ENCODE results near the gene STXBP3. TPM values are rescaled to one million over a fixed set of nuclear protein-coding genes. Genes with fewer than 3 reads are reported as not detected.

The STXBP3 gene
- total RNA-seq, 1 experiment from 2014 or later, result 24.4 TPM

GRCh38 chr1:108824051-108824450 lies 77.6 kb downstream of the STXBP3 start:
- H3K4me1 ChIP-seq (ENCODE audit: insufficient read depth, low read length, poor library complexity, severe bottlenecking), result peaks cover 3% of the 10 kb centered on the region

GRCh38 chr1:108826081-108826635 lies 79.7 kb downstream of the STXBP3 start:
- intact Hi-C loops (cut with micrococcal nuclease; ENCODE audit: unreplicated experiment), result loop anchor here (5.0 kb wide), 1 partner anchor 286 kb away; the partner anchor contains the start of gene ELAPOR1
- Histone ChIP-seq H3K9me3 (ENCODE audit: low read depth, low read length, poor library complexity, severe bottlenecking) (no peaks in the 10 kb centered on the region), H3K4me1 (ENCODE audit: insufficient read depth, low read length, poor library complexity, severe bottlenecking) (peaks cover 3% of the 10 kb centered on the region), H3K4me3 (ENCODE audit: low read depth, low read length, poor library complexity, severe bottlenecking) (no peak overlapping the region), H3K27me3 (replicated peaks; ENCODE audit: insufficient read depth, low read depth, low read length, poor library complexity) (no peaks in the 10 kb centered on the region), H3K27ac (ENCODE audit: low read depth, low read length, poor library complexity, severe bottlenecking) (no peak overlapping the region), H3K36me3 (ENCODE audit: insufficient read depth, low read length, poor library complexity, severe bottlenecking) (no peaks in the 10 kb centered on the region)
- ChIA-PET POLR2A (ENCODE audit: low non-redundant PET) (no interaction called here), CTCF (interaction anchor here (0.7 kb wide), 1 partner anchor 10 kb away, joined by 4 read pairs; no protein-coding TSS in a partner anchor)
- no peak for DNase-seq (ENCODE audit: low spot score)
- TF ChIP-seq CTCF (conservative IDR thresholded peaks at IDR 0.05; ENCODE audit: low read depth, low read length), result no peak
- no peak for TF ChIP-seq EZH2 (IDR thresholded peaks at IDR 0.05; ENCODE audit: borderline replicate concordance, low read depth, low read length, poor library complexity, severe bottlenecking)
- BruUV-seq (replicated peaks), result no TSS peak

More at GRCh38 chr1:108824051-108824450, 77.6 kb downstream of the STXBP3 start:
- Histone ChIP-seq H3K27me3 (replicated peaks; ENCODE audit: insufficient read depth, low read depth, low read length, poor library complexity) (no peaks in the 10 kb centered on the region), H3K27ac (ENCODE audit: low read depth, low read length, poor library complexity, severe bottlenecking) (no peak overlapping the region), H3K36me3 (ENCODE audit: insufficient read depth, low read length, poor library complexity, severe bottlenecking) (no peaks in the 10 kb centered on the region), H3K9me3 (ENCODE audit: low read depth, low read length, poor library complexity, severe bottlenecking) (no peaks in the 10 kb centered on the region), H3K4me3 (ENCODE audit: low read depth, low read length, poor library complexity, severe bottlenecking) (no peak overlapping the region)
- TF ChIP-seq CTCF (conservative IDR thresholded peaks at IDR 0.05; ENCODE audit: low read depth, low read length) (no peak), EZH2 (IDR thresholded peaks at IDR 0.05; ENCODE audit: borderline replicate concordance, low read depth, low read length, poor library complexity, severe bottlenecking) (no peak)
- BruUV-seq (replicated peaks), result no TSS peak
- ChIA-PET POLR2A (ENCODE audit: low non-redundant PET) (no interaction called here), CTCF (no interaction called here)
- no peak for DNase-seq (ENCODE audit: low spot score)
- intact Hi-C loops (cut with micrococcal nuclease; ENCODE audit: unreplicated experiment), result no loop called here

- Histone ChIP-seq H3K27ac (ENCODE audit: low read depth, low read length, poor library complexity, severe bottlenecking) (no peak overlapping the region), H3K9me3 (ENCODE audit: low read depth, low read length, poor library complexity, severe bottlenecking) (no peaks in the 10 kb centered on the region), H3K4me1 (ENCODE audit: insufficient read depth, low read length, poor library complexity, severe bottlenecking) (peaks cover 3% of the 10 kb centered on the region), H3K4me3 (ENCODE audit: low read depth, low read length, poor library complexity, severe bottlenecking) (no peak overlapping the region), H3K36me3 (ENCODE audit: insufficient read depth, low read length, poor library complexity, severe bottlenecking) (no peaks in the 10 kb centered on the region), H3K27me3 (replicated peaks; ENCODE audit: insufficient read depth, low read depth, low read length, poor library complexity) (no peaks in the 10 kb centered on the region)
- ChIA-PET POLR2A (ENCODE audit: low non-redundant PET) (no interaction called here), CTCF (interaction anchor here (0.7 to 1.9 kb wide), 3 partner anchors 24 to 70 kb away, joined by 3 to 6 read pairs (median 3); no protein-coding TSS in a partner anchor)
- peak; percentile 82 for DNase-seq (ENCODE audit: low spot score)
- BruUV-seq (replicated peaks), result no TSS peak
- peak; percentile 87 for TF ChIP-seq CTCF (conservative IDR thresholded peaks at IDR 0.05; ENCODE audit: low read depth, low read length)
- TF ChIP-seq EZH2 (IDR thresholded peaks at IDR 0.05; ENCODE audit: borderline replicate concordance, low read depth, low read length, poor library complexity, severe bottlenecking), result no peak
- intact Hi-C loops (cut with micrococcal nuclease; ENCODE audit: unreplicated experiment), result loop anchor here (1.0 to 5.0 kb wide), 2 partner anchors 70 to 284 kb away; partner anchors contain the start of gene ELAPOR1
Measured at GRCh38 chr1:108828074-108828961, 81.8 kb downstream of the STXBP3 start.

All from A673 (cell line).